ENCODE measurements around the gene CCK.
A peak's percentile ranks its signal among the peaks of the same experiment; 100 is the strongest.

CCK gene

GRCh38 chr3:42266085-42266484, at the start of gene CCK:
TSS of gene CCK (minus strand) at chr3:42266185. CDS start at chr3:42263630, 2,555 bp downstream.
- Histone ChIP-seq H3K4me3 (ENCODE audit: low read length in 2 of 2) (peak within 1 kb of the TSS in 1 of 2 donors; percentile 31), H3K27ac (ENCODE audit: low read length) (no peak within 1 kb of the TSS), H3K9me3 (ENCODE audit: control insufficient read depth in 2 of 2, low read length in 2 of 2) (no peaks in the 10 kb centered on the region), H3K27me3 (ENCODE audit: control insufficient read depth in 1 of 2, insufficient read depth in 2 of 2, low read length in 2 of 2) (peaks cover 34 to 47% of the 10 kb centered on the region in 2 donors), H3K4me1 (ENCODE audit: control insufficient read depth, insufficient read depth, low read length) (peaks cover 16% of the 10 kb centered on the region), H3K36me3 (ENCODE audit: control insufficient read depth in 2 of 2, insufficient read depth in 2 of 2, low read length in 2 of 2) (no peaks in the 10 kb centered on the region), H3K9ac (ENCODE audit: low read length in 2 of 2) (no peak within 1 kb of the TSS)

DNA sequence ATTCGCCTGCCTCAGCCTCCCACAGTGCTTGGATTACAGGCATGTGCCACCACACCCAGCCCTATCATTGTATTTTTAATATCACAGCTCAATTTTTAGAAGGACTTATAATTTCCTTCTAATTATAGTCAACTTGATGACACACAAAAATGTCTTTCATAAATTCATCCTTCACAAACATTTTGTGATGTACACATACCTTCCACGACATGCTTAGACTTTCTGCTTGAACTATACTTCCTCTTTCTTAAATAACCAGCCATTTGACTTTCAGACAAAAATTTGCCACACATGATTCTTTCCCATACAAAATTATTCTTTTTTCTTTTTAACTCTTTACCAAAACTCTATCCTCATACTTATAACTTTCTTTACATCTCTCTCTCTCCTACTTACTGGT, 48.4 kb upstream of the CCK start:
- no peaks in the 10 kb centered on the region for H3K36me3 ChIP-seq (ENCODE audit: control insufficient read depth in 2 of 2, insufficient read depth in 2 of 2, low read length in 2 of 2)
- no peak overlapping the region for H3K4me3 ChIP-seq (ENCODE audit: low read length in 2 of 2)
- no peak overlapping the region for H3K27ac ChIP-seq (ENCODE audit: low read length)
- no peak overlapping the region for H3K9ac ChIP-seq (ENCODE audit: low read length in 2 of 2)
- H3K9me3 ChIP-seq (ENCODE audit: control insufficient read depth in 2 of 2, low read length in 2 of 2), result no peaks in the 10 kb centered on the region
- H3K4me1 ChIP-seq (ENCODE audit: control insufficient read depth, insufficient read depth, low read length), result no peaks in the 10 kb centered on the region
- no peaks in the 10 kb centered on the region for H3K27me3 ChIP-seq (ENCODE audit: control insufficient read depth in 1 of 2, insufficient read depth in 2 of 2, low read length in 2 of 2)

GRCh38 chr3:42308651-42309050, 42.7 kb upstream of the CCK start:
- Histone ChIP-seq H3K4me1 (ENCODE audit: control insufficient read depth, insufficient read depth, low read length) (no peaks in the 10 kb centered on the region), H3K9ac (ENCODE audit: low read length in 2 of 2) (no peak overlapping the region), H3K4me3 (ENCODE audit: low read length in 2 of 2) (no peak overlapping the region), H3K27ac (ENCODE audit: low read length) (no peak overlapping the region), H3K27me3 (ENCODE audit: control insufficient read depth in 1 of 2, insufficient read depth in 2 of 2, low read length in 2 of 2) (peaks cover 0 to 2% of the 10 kb centered on the region in 2 donors), H3K9me3 (ENCODE audit: control insufficient read depth in 2 of 2, low read length in 2 of 2) (no peaks in the 10 kb centered on the region), H3K36me3 (ENCODE audit: control insufficient read depth in 2 of 2, insufficient read depth in 2 of 2, low read length in 2 of 2) (no peaks in the 10 kb centered on the region)

GRCh38 chr3:42306499-42306898, 40.5 kb upstream of the CCK start:
- no peak overlapping the region for H3K4me3 ChIP-seq (ENCODE audit: low read length in 2 of 2)
- H3K36me3 ChIP-seq (ENCODE audit: control insufficient read depth in 2 of 2, insufficient read depth in 2 of 2, low read length in 2 of 2), result no peaks in the 10 kb centered on the region
- peaks cover 0 to 2% of the 10 kb centered on the region in 2 donors for H3K27me3 ChIP-seq (ENCODE audit: control insufficient read depth in 1 of 2, insufficient read depth in 2 of 2, low read length in 2 of 2)
- no peaks in the 10 kb centered on the region for H3K4me1 ChIP-seq (ENCODE audit: control insufficient read depth, insufficient read depth, low read length)
- no peaks in the 10 kb centered on the region for H3K9me3 ChIP-seq (ENCODE audit: control insufficient read depth in 2 of 2, low read length in 2 of 2)
- H3K27ac ChIP-seq (ENCODE audit: low read length), result no peak overlapping the region
- no peak overlapping the region for H3K9ac ChIP-seq (ENCODE audit: low read length in 2 of 2)

- Histone ChIP-seq H3K9ac (ENCODE audit: low read length in 2 of 2) (no peak overlapping the region), H3K9me3 (ENCODE audit: control insufficient read depth in 2 of 2, low read length in 2 of 2) (no peaks in the 10 kb centered on the region), H3K36me3 (ENCODE audit: control insufficient read depth in 2 of 2, insufficient read depth in 2 of 2, low read length in 2 of 2) (no peaks in the 10 kb centered on the region), H3K4me3 (ENCODE audit: low read length in 2 of 2) (no peak overlapping the region), H3K27ac (ENCODE audit: low read length) (no peak overlapping the region), H3K27me3 (ENCODE audit: control insufficient read depth in 1 of 2, insufficient read depth in 2 of 2, low read length in 2 of 2) (no peaks in the 10 kb centered on the region), H3K4me1 (ENCODE audit: control insufficient read depth, insufficient read depth, low read length) (no peaks in the 10 kb centered on the region)
Observed at GRCh38 chr3:42302924-42303634, 37.1 kb upstream of the CCK start.

GRCh38 chr3:42301446-42302175, 35.6 kb upstream of the CCK start:
- Histone ChIP-seq H3K4me3 (ENCODE audit: low read length in 2 of 2) (no peak overlapping the region), H3K27ac (ENCODE audit: low read length) (no peak overlapping the region), H3K4me1 (ENCODE audit: control insufficient read depth, insufficient read depth, low read length) (no peaks in the 10 kb centered on the region), H3K9ac (ENCODE audit: low read length in 2 of 2) (no peak overlapping the region), H3K27me3 (ENCODE audit: control insufficient read depth in 1 of 2, insufficient read depth in 2 of 2, low read length in 2 of 2) (no peaks in the 10 kb centered on the region), H3K9me3 (ENCODE audit: control insufficient read depth in 2 of 2, low read length in 2 of 2) (no peaks in the 10 kb centered on the region), H3K36me3 (ENCODE audit: control insufficient read depth in 2 of 2, insufficient read depth in 2 of 2, low read length in 2 of 2) (no peaks in the 10 kb centered on the region)

GRCh38 chr3:42300778-42301177, 34.8 kb upstream of the CCK start:
- Histone ChIP-seq H3K9ac (ENCODE audit: low read length in 2 of 2) (no peak overlapping the region), H3K36me3 (ENCODE audit: control insufficient read depth in 2 of 2, insufficient read depth in 2 of 2, low read length in 2 of 2) (no peaks in the 10 kb centered on the region), H3K4me1 (ENCODE audit: control insufficient read depth, insufficient read depth, low read length) (no peaks in the 10 kb centered on the region), H3K4me3 (ENCODE audit: low read length in 2 of 2) (no peak overlapping the region), H3K9me3 (ENCODE audit: control insufficient read depth in 2 of 2, low read length in 2 of 2) (no peaks in the 10 kb centered on the region), H3K27me3 (ENCODE audit: control insufficient read depth in 1 of 2, insufficient read depth in 2 of 2, low read length in 2 of 2) (no peaks in the 10 kb centered on the region), H3K27ac (ENCODE audit: low read length) (no peak overlapping the region)

GRCh38 chr3:42300013-42300412, 34.0 kb upstream of the CCK start:
- H3K9me3 ChIP-seq (ENCODE audit: control insufficient read depth in 2 of 2, low read length in 2 of 2), result peaks cover 0 to under 1% of the 10 kb centered on the region in 2 donors
- H3K9ac ChIP-seq (ENCODE audit: low read length in 2 of 2), result no peak overlapping the region
- no peak overlapping the region for H3K27ac ChIP-seq (ENCODE audit: low read length)
- no peak overlapping the region for H3K4me3 ChIP-seq (ENCODE audit: low read length in 2 of 2)
- no peaks in the 10 kb centered on the region for H3K27me3 ChIP-seq (ENCODE audit: control insufficient read depth in 1 of 2, insufficient read depth in 2 of 2, low read length in 2 of 2)
- no peaks in the 10 kb centered on the region for H3K4me1 ChIP-seq (ENCODE audit: control insufficient read depth, insufficient read depth, low read length)
- no peaks in the 10 kb centered on the region for H3K36me3 ChIP-seq (ENCODE audit: control insufficient read depth in 2 of 2, insufficient read depth in 2 of 2, low read length in 2 of 2)

DNA sequence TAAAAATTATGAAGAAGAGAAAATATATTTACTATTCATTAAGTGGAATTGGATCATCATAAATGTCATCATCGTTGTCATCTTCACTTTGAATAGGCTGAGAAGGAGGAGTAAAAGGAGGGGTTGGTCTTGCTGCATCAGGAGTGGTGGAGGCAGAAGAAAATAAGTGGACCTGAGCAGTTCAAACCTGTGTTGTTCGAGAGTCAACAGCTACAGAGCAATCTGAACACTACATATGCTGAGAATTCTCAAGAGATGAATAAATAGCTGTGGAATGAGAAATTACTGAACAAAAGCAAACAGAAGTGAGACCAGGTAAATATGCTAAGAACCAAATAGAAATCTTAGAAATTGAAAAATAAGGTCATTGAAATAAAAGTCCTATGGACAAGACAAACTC, 32.3 kb upstream of the CCK start:
- Histone ChIP-seq H3K9me3 (ENCODE audit: control insufficient read depth in 2 of 2, low read length in 2 of 2) (peaks cover 0 to 2% of the 10 kb centered on the region in 2 donors), H3K4me3 (ENCODE audit: low read length in 2 of 2) (no peak overlapping the region), H3K27ac (ENCODE audit: low read length) (no peak overlapping the region), H3K9ac (ENCODE audit: low read length in 2 of 2) (no peak overlapping the region), H3K36me3 (ENCODE audit: control insufficient read depth in 2 of 2, insufficient read depth in 2 of 2, low read length in 2 of 2) (no peaks in the 10 kb centered on the region), H3K27me3 (ENCODE audit: control insufficient read depth in 1 of 2, insufficient read depth in 2 of 2, low read length in 2 of 2) (no peaks in the 10 kb centered on the region), H3K4me1 (ENCODE audit: control insufficient read depth, insufficient read depth, low read length) (no peaks in the 10 kb centered on the region)

GRCh38 chr3:42292009-42292408, 26.0 kb upstream of the CCK start:
- Histone ChIP-seq H3K9me3 (ENCODE audit: control insufficient read depth in 2 of 2, low read length in 2 of 2) (peaks cover 0 to 2% of the 10 kb centered on the region in 2 donors), H3K4me1 (ENCODE audit: control insufficient read depth, insufficient read depth, low read length) (no peaks in the 10 kb centered on the region), H3K36me3 (ENCODE audit: control insufficient read depth in 2 of 2, insufficient read depth in 2 of 2, low read length in 2 of 2) (no peaks in the 10 kb centered on the region), H3K9ac (ENCODE audit: low read length in 2 of 2) (no peak overlapping the region), H3K4me3 (ENCODE audit: low read length in 2 of 2) (no peak overlapping the region), H3K27me3 (ENCODE audit: control insufficient read depth in 1 of 2, insufficient read depth in 2 of 2, low read length in 2 of 2) (no peaks in the 10 kb centered on the region), H3K27ac (ENCODE audit: low read length) (no peak overlapping the region)

Measured in stomach smooth muscle (tissue), 2 donors.